ENCODE measurements around the gene UGT2A2.

UGT2A2 gene

DNA sequence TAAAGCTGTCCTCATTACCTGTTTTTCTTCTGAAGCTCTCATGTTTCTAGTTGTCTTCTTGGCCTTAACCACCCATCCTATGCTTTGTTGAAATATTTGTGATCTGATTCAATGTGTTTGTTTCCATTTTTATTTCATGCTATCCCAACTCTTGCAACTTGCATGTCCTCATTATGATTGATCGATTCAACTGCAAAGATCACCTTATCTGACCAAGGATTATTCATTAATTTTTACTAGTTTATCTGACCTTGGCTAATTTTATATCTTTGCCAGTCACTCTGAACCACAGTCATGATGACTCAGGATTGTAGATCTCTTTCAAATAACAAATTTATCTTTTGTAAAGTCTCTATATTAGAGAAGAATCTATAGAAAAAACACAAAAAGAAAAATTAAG lies 70.7 kb downstream of the UGT2A2 start:
- no peak for ATAC-seq
- TF ChIP-seq ZFP3 (CRISPR knock-in tag; IDR thresholded peaks at IDR 0.05), result no peak

GRCh38 chr4:69563424-69563823 lies 76.0 kb downstream of the UGT2A2 start:
- no peak for ATAC-seq
- TF ChIP-seq ZC3H10 (CRISPR knock-in tag; IDR thresholded peaks at IDR 0.05) (no peak), ZFP3 (CRISPR knock-in tag; IDR thresholded peaks at IDR 0.05) (no peak), ZFP30 (CRISPR knock-in tag; IDR thresholded peaks at IDR 0.05) (no peak), OSR1 (CRISPR knock-in tag; IDR thresholded peaks at IDR 0.05) (no peak), CSDC2 (CRISPR knock-in tag; IDR thresholded peaks at IDR 0.05) (no peak), TSHZ2 (CRISPR knock-in tag; IDR thresholded peaks at IDR 0.05) (no peak), RARB (CRISPR knock-in tag; IDR thresholded peaks at IDR 0.05) (no peak), ZNF70 (CRISPR knock-in tag; IDR thresholded peaks at IDR 0.05) (no peak), PATZ1 (CRISPR knock-in tag; IDR thresholded peaks at IDR 0.05; ENCODE audit: borderline replicate concordance) (no peak), ZNF565 (CRISPR knock-in tag; conservative IDR thresholded peaks at IDR 0.05; ENCODE audit: low read depth) (no peak), ZNF8 (CRISPR knock-in tag; IDR thresholded peaks at IDR 0.05) (no peak), GLIS3 (CRISPR knock-in tag; IDR thresholded peaks at IDR 0.05) (no peak), TCF4 (CRISPR knock-in tag; IDR thresholded peaks at IDR 0.05; ENCODE audit: borderline replicate concordance) (no peak)
- TF ChIP-seq, protein P1, sequence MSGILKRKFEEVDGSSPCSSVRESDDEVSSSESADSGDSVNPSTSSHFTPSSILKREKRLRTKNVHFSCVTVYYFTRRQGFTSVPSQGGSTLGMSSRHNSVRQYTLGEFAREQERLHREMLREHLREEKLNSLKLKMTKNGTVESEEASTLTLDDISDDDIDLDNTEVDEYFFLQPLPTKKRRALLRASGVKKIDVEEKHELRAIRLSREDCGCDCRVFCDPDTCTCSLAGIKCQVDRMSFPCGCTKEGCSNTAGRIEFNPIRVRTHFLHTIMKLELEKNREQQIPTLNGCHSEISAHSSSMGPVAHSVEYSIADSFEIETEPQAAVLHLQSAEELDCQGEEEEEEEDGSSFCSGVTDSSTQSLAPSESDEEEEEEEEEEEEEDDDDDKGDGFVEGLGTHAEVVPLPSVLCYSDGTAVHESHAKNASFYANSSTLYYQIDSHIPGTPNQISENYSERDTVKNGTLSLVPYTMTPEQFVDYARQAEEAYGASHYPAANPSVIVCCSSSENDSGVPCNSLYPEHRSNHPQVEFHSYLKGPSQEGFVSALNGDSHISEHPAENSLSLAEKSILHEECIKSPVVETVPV (CRISPR knock-in tag; IDR thresholded peaks at IDR 0.05), result no peak

GRCh38 chr4:69549651-69550050 lies 89.8 kb downstream of the UGT2A2 start:
- ATAC-seq, result no peak
- TF ChIP-seq, protein P2, sequence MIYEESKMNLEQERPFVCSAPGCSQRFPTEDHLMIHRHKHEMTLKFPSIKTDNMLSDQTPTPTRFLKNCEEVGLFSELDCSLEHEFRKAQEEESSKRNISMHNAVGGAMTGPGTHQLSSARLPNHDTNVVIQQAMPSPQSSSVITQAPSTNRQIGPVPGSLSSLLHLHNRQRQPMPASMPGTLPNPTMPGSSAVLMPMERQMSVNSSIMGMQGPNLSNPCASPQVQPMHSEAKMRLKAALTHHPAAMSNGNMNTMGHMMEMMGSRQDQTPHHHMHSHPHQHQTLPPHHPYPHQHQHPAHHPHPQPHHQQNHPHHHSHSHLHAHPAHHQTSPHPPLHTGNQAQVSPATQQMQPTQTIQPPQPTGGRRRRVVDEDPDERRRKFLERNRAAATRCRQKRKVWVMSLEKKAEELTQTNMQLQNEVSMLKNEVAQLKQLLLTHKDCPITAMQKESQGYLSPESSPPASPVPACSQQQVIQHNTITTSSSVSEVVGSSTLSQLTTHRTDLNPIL (CRISPR knock-in tag; IDR thresholded peaks at IDR 0.05; ENCODE audit: low read depth), result no peak
- TF ChIP-seq TSHZ2 (CRISPR knock-in tag; IDR thresholded peaks at IDR 0.05) (no peak), BACH2 (CRISPR knock-in tag; IDR thresholded peaks at IDR 0.05; ENCODE audit: borderline replicate concordance) (no peak), RARB (CRISPR knock-in tag; IDR thresholded peaks at IDR 0.05) (no peak), ESRRG (CRISPR knock-in tag; IDR thresholded peaks at IDR 0.05) (no peak), ARNTL (CRISPR knock-in tag; IDR thresholded peaks at IDR 0.05; ENCODE audit: borderline replicate concordance, low read depth) (no peak), ZNF70 (CRISPR knock-in tag; IDR thresholded peaks at IDR 0.05) (no peak), OSR1 (CRISPR knock-in tag; IDR thresholded peaks at IDR 0.05) (no peak), ISL1 (CRISPR knock-in tag; IDR thresholded peaks at IDR 0.05) (no peak), ZC3H10 (CRISPR knock-in tag; IDR thresholded peaks at IDR 0.05) (no peak), CSDC2 (CRISPR knock-in tag; IDR thresholded peaks at IDR 0.05) (no peak), TOX (CRISPR knock-in tag; IDR thresholded peaks at IDR 0.05; ENCODE audit: borderline replicate concordance) (no peak), ZFP3 (CRISPR knock-in tag; IDR thresholded peaks at IDR 0.05) (no peak), TCF4 (CRISPR knock-in tag; IDR thresholded peaks at IDR 0.05; ENCODE audit: borderline replicate concordance) (no peak), PATZ1 (CRISPR knock-in tag; IDR thresholded peaks at IDR 0.05; ENCODE audit: borderline replicate concordance) (no peak)

Data from SK-N-SH treated with all-trans-retinoic acid at 6 μM for 48 hours (cell line).